Smooth muscle cell (in vitro differentiated cells): ENCODE results near the gene XRCC6. TPM values are rescaled to one million over a fixed set of nuclear protein-coding genes. Genes with fewer than 3 reads are reported as not detected.
"Not testable (repeated sequence)": the region's sequence is repeated elsewhere in the genome, so short reads cannot be mapped to it uniquely, and the experiment has no call there.

ENCODE experiments used
- DNase-seq: peaks from one replicate; lab custom pipeline; 2025; ENCODE audit not compliant: unreplicated experiment; lab: John Stamatoyannopoulos, UW
- H2AFZ ChIP-seq: fragments of 200-600 bp; sonication (generic); 2 replicates; pipeline ENCODE4 v1.6.0; 2016; ENCODE audit warnings: antibody characterized with exemption, low read depth, mild to moderate bottlenecking
- H3F3A ChIP-seq: fragments of 200-600 bp; sonication (generic); 2 replicates; pipeline ENCODE4 v1.6.0; 2017; ENCODE audit warnings: antibody characterized with exemption, low read depth
- H3K27ac ChIP-seq: fragments of 200-600 bp; sonication (generic); 2 replicates; pipeline ENCODE4 v1.5.1; 2016; ENCODE audit warnings: low read depth, mild to moderate bottlenecking
- H3K27me3 ChIP-seq: fragments of 200-600 bp; sonication (generic); 2 replicates; pipeline ENCODE4 v1.6.1; 2016; ENCODE audit warnings: low read depth, mild to moderate bottlenecking
- H3K36me3 ChIP-seq: fragments of 200-600 bp; sonication (generic); 2 replicates; pipeline ENCODE4 v1.5.1; 2016; ENCODE audit warnings: low read depth
- H3K4me1 ChIP-seq: fragments of 200-600 bp; sonication (generic); 2 replicates; pipeline ENCODE4 v1.5.1; 2016; ENCODE audit warnings: low read depth
- H3K4me2 ChIP-seq: fragments of 200-600 bp; sonication (generic); 2 replicates; pipeline ENCODE4 v1.6.0; 2016; ENCODE audit warnings: mild to moderate bottlenecking
- H3K4me3 ChIP-seq: fragments of 200-600 bp; sonication (generic); 2 replicates; pipeline ENCODE4 v1.5.1; 2016; ENCODE audit warnings: mild to moderate bottlenecking
- H3K79me2 ChIP-seq: fragments of 200-600 bp; sonication (generic); 2 replicates; pipeline ENCODE4 v1.6.0; 2016; ENCODE audit warnings: low read depth, mild to moderate bottlenecking
- H3K9ac ChIP-seq: fragments of 200-600 bp; sonication (generic); 2 replicates; pipeline ENCODE4 v1.6.0; 2016; ENCODE audit warnings: low read depth
- H3K9me3 ChIP-seq: fragments of 200-600 bp; sonication (generic); replicated peaks from 2 replicates; pipeline ENCODE4 v1.5.1; 2016; ENCODE audit warnings: low read depth
- H4K20me1 ChIP-seq: fragments of 200-600 bp; sonication (generic); 2 replicates; pipeline ENCODE4 v1.6.0; 2016; ENCODE audit warnings: low read depth
- CTCF ChIP-seq: fragments of 200-600 bp; sonication (generic); IDR thresholded peaks from 2 replicates; pipeline ENCODE4 v1.5.1; 2017; ENCODE audit warnings: borderline replicate concordance, mild to moderate bottlenecking, antibody characterized with exemption; ENCODE audit not compliant: insufficient read depth, poor library complexity, severe bottlenecking
- WGBS: methylation state at CpG from one replicate; pipeline ENCODE4 v1.1.7; 2016; ENCODE audit warnings: low lambda C conversion rate; 5-methylcytosine and 5-hydroxymethylcytosine counted together
- polyA plus RNA-seq: library from polyadenylated mRNA; unstranded; fragments of >200 nt; fragmentation: Nextera tagmentation; extraction: Ambion mirVana; gene quantifications from 2 replicates; pipeline ENCODE4 v1.2.1, GENCODE V29; 2016
- total RNA-seq: library from RNA; depleted of rRNA; stranded (reverse); fragments of >200 nt; gene quantifications from 2 replicates; pipeline ENCODE4 v1.2.3, GENCODE V29; 2014

Gene XRCC6
- total RNA-seq (186 and 200 TPM in 2 replicates), polyA plus RNA-seq (255 and 264 TPM in 2 replicates)

DNA sequence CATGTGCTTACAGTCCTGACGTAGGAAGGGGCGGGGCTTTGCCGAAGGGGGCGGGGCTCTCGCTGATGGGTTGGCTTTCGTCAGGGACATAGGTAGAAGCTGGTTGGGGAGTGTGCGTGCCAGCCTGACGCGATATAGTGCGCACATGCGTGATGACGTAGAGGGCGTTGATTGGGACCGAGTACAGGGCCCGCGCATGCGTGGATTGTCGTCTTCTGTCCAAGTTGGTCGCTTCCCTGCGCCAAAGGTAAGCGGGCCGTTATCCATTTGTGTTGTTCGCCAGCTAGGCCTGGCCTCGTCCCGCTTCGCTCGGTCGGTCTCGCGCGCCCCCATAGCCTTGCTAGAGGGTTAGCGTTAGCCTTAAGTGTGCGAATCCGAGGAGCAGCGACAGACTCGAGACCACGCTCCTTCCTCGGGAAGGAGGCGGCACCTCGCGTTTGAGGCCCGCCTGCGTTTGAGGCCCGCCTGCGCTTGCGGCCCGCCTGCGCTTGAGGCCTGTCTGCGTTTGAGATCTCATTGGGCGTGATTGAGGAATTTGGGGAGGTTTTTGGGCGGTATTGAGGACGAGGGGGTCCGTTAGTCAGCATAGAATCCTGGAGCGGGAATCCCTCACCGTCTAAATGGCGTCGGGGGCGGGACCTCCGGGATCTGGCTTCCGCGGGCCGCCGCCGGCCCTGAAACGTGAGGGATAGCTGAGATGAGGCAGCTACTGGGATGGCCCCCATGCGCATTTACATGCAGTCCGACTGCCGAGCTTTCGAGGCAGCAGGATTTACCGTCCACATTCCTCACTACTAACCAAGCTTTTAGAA is at the start of gene XRCC6:
Gene XRCC6, plus strand, starts transcription at position 197 of the 812 bp plus-strand sequence. CDS start 710 bp downstream, outside the sequence.
- Histone ChIP-seq H3K4me2 (peak within 1 kb of the TSS; percentile 99), H3K9me3 (no peaks in the 10 kb centered on the region), H3K27ac (peak within 1 kb of the TSS; percentile 98), H3K9ac (peak within 1 kb of the TSS; percentile 96), H3K79me2 (peaks cover 82% of the 10 kb centered on the region), H3K4me3 (peak within 1 kb of the TSS; percentile 92), H3F3A (no peaks in the 10 kb centered on the region), H4K20me1 (peaks cover 46% of the 10 kb centered on the region), H3K4me1 (peaks cover 16% of the 10 kb centered on the region), H2AFZ (peak within 1 kb of the TSS; percentile 87), H3K36me3 (no peaks in the 10 kb centered on the region), H3K27me3 (no peaks in the 10 kb centered on the region)
- no peak for TF ChIP-seq CTCF
- DNase-seq = peak; percentile 99
- WGBS = under 1% methylated on average over 70 of the region's 70 CpGs

GRCh38 chr22:41571786-41572185 is 49.3 kb upstream of the XRCC6 start:
- H3F3A ChIP-seq = no peaks in the 10 kb centered on the region
- H3K27me3 ChIP-seq = no peaks in the 10 kb centered on the region
- H3K36me3 ChIP-seq = no peaks in the 10 kb centered on the region
- H3K79me2 ChIP-seq = no peaks in the 10 kb centered on the region
- no peak overlapping the region for H3K4me2 ChIP-seq
- WGBS = 100% methylated on average over 5 of the region's 14 CpGs
- no peaks in the 10 kb centered on the region for H3K9me3 ChIP-seq
- no peaks in the 10 kb centered on the region for H3K4me1 ChIP-seq
- no peaks in the 10 kb centered on the region for H4K20me1 ChIP-seq
- no peak for DNase-seq
- TF ChIP-seq CTCF = no peak
- H3K9ac ChIP-seq = no peak overlapping the region
- no peak overlapping the region for H3K4me3 ChIP-seq
- no peak overlapping the region for H2AFZ ChIP-seq
- H3K27ac ChIP-seq = no peak overlapping the region

GRCh38 chr22:41572305-41572704 is 48.8 kb upstream of the XRCC6 start:
- not testable (repeated sequence) for H3K79me2 ChIP-seq, H3K27ac ChIP-seq, H3K4me2 ChIP-seq, H2AFZ ChIP-seq, H3K9ac ChIP-seq, H3F3A ChIP-seq, H3K4me1 ChIP-seq, H4K20me1 ChIP-seq, H3K9me3 ChIP-seq, H3K4me3 ChIP-seq, H3K36me3 ChIP-seq, DNase-seq, H3K27me3 ChIP-seq
- 100% methylated on average over 3 of the region's 3 CpGs for WGBS

DNA sequence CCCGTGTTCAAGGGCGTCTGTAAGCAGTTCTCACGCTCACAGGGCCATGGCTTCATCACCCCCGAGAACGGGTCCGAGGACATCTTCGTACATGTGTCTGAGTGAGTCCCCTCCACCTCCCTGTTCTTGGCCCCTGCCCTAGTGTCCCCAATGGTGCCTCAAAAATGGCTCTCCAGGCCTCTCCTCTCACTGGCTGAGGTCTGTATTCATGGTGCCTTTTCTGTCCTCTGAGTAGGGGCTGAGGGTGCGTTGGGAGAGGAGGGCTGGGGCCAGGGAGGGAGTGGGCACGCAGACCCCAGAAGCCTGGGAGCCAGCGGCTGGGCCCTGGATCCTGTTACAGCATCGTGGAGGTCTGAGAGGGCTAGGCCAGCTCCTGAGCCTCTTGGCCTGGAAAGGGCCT is 47.4 kb upstream of the XRCC6 start:
- Histone ChIP-seq H3K36me3 (no peaks in the 10 kb centered on the region), H2AFZ (no peak overlapping the region), H3K27ac (no peak overlapping the region), H3K9ac (no peak overlapping the region), H3K9me3 (no peaks in the 10 kb centered on the region), H3F3A (no peaks in the 10 kb centered on the region), H3K4me3 (no peak overlapping the region), H3K27me3 (no peaks in the 10 kb centered on the region), H3K4me1 (no peaks in the 10 kb centered on the region), H3K79me2 (no peaks in the 10 kb centered on the region), H3K4me2 (no peak overlapping the region), H4K20me1 (no peaks in the 10 kb centered on the region)
- TF ChIP-seq CTCF = no peak
- no peak for DNase-seq
- WGBS = 93% methylated on average over 11 of the region's 11 CpGs
